Ureter (tissue), 1 donor: Measurements from ENCODE around the gene MGAT4C. TPM values are rescaled to one million over a fixed set of nuclear protein-coding genes. Genes with fewer than 3 reads are reported as not detected.
"Not testable (repeated sequence)": the region's sequence is repeated elsewhere in the genome, so short reads cannot be mapped to it uniquely, and the experiment has no call there.

ENCODE experiments used
- DNase-seq: peaks from one replicate; pipeline ENCODE4 v3.0.0-alpha.2; 2020; ENCODE audit warnings: low spot score
- total RNA-seq: library from RNA; stranded (reverse); gene quantifications from one replicate; pipeline ENCODE4 v1.2.4, GENCODE V29; 2023
- donor health status: DM: yes; HTN: yes; CAD: no.

MGAT4C gene
- total RNA-seq, 1 donor from 2014 or later = 0.26 TPM

DNA sequence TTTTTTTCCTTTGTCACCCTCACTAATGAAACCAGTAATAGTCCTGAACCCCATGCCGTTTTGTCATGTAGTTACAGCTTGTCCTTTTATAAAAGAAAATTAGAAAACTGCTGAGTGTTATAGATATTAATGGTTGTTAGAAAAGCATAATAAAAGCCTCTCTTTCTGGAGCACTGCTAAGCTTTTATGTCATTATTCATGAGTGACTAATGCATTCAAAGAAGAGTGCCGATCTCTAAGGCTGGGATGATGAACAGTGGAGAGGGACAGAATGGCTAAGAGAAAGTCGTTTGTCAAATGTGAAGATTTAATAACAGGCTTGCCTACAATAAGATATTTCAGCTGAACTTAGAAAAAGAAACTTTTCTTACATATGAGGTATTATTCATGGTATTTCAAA is 121.6 kb downstream of the MGAT4C start:
- DNase-seq = no peak

DNA sequence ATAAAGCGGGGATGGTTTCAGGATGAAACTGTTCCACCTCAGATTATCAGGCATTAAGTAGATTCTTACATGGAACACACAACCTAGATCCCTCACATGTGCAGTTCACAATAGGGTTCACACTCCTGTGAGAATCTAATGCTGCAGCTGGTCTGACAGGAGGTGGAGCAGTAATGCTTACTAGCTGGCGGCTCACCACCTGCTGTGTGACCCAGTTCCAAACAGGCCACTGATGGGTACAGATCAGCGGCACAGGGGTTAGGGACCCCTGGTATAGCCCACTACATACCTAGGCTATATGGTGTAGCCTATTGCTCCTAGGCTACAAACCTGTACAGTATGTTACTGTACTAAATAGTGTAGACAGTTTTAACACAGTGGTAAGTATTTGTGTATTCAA is 129.3 kb downstream of the MGAT4C start:
- not testable (repeated sequence) for DNase-seq

DNA sequence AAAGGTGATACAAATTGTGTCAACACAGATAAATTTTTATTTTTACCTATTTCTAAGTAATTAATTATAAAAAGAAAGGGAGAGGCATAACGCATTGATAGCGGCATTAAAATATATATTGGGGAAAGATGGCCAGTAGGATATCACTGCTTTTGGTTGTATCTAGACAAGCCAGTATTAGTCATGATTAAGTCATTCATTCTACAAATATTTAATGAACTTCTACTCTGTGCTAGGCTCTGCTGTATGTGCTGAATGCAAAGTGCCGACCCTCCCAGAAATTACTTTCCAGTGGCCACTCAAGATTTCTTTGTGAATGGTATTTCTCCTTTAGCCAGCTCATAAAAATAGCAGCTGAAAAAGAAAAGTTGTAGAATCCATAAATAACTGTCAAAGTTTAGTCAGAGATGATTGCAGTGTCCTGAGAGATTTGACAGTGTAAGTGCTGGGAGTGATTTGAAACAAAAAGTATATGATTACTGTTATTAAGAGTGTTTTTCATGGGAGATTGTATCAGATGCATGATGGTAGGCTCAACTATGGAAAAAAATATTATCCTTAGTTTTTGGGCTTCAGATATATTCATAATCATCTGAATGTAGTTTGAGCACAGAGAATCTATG is 133.2 kb downstream of the MGAT4C start:
- DNase-seq = no peak

DNA sequence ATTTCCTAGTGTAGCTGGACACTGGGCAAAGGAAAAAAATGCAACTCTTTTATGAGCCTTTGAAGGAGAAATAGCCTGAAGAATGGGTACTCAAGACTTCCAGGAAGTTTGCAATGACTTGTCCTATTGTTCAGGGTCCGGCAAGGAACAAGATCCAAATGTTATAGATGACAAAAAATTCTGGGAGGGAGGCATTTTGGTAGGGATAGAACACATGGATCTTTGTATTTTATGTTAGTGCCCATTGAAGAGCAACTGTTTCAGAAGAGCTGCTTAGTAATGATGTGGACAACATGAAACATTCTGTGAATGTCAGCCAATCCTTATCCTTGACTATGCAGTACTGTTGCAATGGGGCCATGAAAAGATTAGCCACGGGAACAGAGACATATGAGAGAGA is 138.0 kb downstream of the MGAT4C start:
- DNase-seq = no peak

DNA sequence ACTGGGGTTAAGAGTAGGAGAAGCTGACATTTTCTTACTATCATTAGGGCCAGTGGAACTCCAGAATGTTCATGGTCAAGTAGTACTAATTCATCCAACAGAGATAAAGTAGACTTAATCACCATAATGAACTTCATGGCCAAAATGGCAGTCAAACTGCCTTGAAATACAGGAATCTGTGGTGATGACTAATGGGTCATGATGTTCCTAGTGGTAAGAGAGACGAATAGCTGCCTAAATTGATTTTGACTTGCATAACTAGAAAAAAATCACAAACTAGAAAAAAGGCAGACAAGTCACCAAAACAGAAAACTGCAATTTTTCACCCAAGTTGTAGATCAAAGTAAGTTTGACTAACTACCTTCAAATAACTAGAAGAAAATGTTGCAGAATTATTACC is 138.5 kb downstream of the MGAT4C start:
- DNase-seq = no peak

DNA sequence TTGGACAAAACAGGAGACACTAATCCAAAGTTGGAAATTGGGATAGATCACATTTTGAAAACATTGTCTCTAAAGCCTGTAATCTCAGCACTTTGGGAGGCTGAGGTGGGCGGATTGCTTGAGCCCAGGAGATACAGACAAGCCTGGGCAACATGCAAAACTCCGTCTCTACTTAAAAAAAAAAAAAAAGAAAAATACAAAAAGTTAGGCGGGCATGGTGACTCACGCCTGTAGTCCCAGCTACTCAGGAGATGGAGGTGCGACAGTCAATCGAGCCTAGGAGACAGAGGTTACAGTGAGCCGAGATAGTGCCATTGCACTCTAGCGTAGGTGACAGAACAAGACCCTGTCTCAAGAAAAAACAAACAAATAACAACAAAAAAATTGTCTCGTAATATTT is 152.1 kb downstream of the MGAT4C start:
- no peak for DNase-seq

DNA sequence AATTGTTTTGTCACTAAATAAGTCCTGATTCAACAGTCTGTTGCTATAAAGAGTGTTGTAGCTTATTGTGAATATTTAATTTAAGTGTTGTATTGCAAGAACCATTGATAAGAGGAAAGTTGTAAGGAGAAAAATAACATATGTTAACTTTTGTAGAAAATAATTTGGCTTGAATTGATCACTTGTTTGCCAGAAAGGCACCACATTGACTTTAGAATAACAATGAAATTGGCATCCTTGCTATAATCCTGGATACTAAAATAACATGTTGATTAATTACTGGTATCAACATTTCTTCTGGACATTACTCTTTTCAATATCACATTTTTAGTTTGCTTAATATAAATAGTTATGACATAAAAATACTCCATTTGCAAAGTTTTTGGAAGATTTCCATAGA is 159.0 kb downstream of the MGAT4C start:
- no peak for DNase-seq

DNA sequence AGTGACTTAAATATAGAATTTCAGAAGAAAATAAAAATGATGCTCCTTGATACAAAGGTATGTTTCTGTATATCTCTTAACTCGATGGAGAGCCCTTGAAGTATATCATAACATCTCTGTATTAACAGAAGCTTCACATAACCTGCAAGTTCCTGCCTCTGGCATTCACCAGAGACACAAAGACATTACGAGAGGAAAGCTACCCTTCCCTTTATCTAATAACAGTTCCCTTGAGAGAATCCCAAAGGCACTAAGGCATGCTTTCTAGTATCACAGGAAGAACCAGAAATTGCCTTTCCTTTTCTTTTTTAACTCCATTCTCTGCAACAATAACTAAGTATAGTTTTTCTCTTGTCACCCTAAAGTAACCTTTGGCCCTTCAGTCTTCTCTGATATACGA is 164.5 kb downstream of the MGAT4C start:
- no peak for DNase-seq

DNA sequence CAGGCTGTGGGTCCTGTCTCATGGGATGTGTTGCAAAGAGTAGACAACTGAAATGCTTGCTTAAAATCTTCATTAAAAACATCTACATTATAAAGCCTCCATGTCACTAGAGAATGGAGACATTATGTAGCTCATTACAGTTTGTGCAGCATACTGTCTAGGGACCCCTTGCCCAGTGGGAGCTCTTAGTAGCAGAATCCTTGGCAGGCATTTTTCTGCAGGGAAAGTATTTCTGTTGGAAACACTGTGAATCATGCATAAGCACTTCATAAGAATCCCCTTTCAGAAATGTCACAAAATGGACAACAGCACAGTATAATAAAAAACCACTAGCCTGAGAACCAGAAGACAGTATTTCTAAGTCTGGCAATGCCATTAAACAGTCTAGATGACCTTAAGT is 174.3 kb downstream of the MGAT4C start:
- DNase-seq = no peak

DNA sequence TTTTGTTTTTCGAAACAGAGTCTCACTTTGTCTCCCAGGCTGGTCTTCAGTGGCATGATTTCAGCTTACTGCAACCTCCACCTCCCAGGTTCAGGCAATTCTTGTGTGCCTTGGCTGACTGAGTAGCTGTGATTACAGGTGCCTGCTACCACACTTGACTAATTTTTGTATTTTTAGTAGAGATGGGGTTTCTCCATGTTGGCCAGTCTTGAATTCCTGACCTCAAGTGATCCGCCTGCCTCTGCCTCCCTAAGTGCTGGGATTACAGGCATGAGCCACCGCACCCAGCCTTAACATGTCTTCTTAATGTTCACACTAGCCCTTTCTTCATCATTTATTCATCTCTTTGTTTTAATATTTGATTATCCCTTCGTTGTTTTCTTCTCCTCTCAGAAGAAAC is 197.1 kb downstream of the MGAT4C start:
- not testable (repeated sequence) for DNase-seq

DNA sequence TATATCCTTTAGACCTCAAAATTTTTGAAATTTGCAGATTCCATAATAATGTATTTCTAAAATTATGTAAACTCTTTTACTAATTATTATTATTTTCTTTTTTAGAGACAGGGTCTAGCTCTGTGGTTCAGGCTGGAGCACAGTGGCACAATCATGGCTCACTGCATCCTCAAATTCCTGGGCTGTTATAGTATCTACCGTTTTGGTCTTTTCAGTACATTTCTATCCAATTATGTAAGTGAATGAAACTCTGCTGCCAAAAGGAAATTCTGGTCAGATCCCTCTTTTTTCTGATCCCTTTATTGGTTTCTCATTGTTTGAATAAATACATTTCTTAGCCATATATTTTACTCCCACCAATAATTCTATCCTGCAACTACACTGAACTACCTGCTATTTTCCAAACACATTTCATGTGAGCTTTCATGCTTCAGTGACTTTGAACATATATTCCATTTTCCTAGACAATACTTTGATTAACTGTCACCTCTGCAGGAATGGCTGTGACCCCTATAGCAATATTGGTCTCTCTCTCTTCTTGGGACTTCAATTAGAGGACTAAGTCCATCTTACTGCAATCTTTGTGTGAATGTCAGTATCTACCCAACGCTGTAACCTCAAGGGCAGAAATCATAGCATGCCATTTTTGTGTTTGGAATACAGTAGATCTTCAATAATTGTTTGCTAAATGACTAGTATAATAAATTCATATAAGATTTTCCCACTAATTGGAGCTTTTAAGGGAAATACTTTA is 198.9 kb downstream of the MGAT4C start:
- DNase-seq = no peak

DNA sequence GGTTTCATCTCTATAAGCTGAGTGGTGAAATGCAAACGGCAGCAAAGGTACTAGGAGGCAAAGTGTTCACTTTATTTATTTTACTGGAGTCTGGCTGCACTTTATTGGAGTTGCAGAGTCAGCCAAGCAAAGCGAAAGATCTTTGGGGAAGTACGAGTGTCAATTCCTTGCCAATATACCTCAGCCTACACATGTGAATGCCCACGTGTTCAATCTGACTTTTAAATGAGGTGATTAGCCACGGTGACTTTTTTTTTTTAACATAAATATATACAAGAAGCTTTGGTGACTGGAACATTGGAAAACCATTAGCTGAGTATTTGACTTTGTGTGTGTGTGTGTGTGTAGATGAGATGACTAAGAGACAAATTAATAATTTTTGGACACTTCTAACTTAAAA is 203.3 kb downstream of the MGAT4C start:
- DNase-seq = no peak

DNA sequence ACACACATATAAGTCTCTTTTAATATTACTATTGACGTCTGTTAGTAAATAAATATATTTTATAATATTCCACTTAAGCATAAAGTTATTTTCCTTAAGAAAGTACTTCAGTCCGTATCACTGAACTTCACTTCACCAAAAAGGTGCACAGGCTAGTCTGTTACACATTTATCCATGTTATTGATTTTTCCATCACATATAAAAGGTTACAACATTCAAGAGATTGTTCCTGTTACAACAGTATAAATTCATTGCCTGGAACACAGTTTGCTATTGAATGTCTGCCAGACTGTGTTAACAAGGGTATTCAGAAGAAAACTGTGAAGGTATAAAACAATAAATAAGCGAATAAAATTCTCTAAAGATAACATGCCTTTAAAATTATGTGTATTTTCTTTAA is 206.2 kb downstream of the MGAT4C start:
- no peak for DNase-seq

DNA sequence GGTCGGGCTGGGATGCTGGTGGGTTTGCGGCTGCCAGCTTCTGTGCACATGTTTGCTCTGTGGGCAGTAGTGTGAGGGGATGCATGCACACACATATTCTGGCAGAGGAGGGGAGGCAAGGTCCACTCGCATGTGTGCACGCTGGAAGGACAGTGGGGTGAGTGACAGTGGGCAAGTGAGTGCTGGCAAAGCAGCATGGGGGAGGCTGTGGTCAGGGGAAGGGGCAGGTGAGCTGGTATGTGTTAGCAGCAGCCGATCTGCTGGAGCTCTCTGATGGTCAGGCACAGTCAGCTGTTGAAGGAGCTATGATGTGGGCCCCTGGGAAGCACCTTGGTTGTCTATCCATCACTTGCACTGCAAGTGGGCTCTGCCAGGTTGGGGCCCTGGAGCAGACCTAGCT is 211.8 kb downstream of the MGAT4C start:
- no peak for DNase-seq

DNA sequence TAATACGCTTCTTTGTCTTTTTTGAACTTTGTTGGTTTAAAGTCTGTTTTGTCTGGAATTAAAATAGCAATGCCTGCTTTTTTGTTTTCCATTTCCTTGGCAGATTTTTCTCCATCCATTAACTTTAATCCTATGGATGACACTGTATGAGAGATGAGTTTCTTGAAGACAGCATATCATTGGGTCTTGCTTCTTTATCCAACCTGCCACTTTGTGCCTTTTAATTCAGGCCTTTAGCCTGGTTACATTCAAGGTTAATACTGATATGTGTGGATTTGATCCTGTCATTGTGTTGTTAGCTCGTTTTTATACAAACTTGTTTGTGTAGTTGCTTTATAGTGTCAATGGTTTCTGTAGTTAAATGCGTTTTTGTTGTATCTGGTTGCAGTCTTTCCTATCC is 214.1 kb downstream of the MGAT4C start:
- DNase-seq = no peak

DNA sequence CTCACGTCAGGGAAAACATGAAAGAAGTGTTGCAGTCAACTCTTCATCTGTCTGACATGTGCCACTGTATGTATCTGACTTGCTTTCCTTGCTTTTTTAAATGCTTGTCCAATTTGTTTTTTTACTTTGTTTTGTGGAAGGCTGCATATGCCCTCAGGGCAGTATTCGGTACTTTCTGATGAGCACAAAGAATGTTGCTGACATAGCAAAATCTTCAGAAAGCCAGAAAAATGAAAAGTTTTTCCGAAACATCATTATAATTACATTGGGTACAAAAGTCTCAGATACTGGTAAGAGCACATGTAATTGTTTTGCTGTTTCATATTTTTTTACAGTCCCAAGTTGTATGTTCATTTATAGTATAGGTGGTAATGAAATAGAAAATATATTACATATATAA is 237.8 kb downstream of the MGAT4C start:
- no peak for DNase-seq

DNA sequence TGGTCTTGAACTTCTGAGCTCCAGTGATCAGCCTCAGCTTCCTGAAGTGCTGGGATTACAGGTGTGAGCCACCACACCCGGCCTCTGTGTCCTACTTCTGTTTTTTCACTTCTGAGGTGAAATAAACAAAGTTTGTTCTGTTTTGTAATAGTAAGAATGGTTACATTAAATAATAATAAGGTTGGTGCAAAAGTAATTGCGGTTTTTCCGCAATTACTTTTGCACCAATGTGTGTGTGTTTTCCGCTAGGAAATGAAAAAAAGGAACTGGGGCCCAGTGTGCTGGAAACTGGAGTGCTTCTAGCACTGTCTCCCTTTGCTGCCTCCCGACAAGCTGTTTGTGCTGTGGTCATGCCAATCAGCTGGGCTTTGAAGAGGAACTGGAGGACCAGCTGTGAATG is 241.2 kb downstream of the MGAT4C start:
- DNase-seq = no peak

DNA sequence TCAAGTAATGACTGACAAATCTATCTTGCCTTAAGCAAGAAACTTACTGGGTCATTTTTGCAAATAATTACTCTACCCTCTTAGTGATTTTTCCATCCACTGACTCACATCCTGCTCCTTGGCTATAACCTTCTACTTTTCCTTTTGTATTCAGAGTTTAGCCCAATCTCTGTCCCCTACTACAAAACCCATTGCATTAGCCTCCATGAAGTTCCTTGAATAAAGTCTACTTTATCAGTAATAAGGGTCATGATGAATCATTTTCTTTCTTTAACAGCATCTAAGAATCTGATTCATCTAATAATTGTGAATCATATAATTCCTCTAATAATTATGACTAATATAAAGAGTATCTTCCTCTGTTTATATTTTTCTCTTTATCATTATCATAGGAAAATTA is 249.5 kb downstream of the MGAT4C start:
- no peak for DNase-seq

DNA sequence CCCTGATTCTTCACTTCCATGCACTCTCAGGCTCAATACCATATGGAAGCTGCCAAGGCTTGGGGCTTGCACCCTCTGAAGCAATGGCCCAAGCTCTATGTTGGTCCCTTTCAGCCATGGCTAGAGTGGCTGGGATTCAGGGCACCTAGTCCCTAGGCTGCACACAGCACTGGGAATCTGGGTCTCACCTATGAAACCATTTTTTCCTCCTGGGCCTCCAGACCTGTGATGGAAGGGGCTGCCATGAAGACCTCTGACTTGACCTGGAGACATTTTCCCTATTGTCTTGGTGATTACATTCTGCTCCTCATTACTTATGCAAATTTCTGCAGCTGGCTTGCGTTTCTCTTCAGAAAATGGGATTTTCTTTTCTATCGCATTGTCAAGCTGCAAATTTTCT is 258.1 kb downstream of the MGAT4C start:
- no peak for DNase-seq

DNA sequence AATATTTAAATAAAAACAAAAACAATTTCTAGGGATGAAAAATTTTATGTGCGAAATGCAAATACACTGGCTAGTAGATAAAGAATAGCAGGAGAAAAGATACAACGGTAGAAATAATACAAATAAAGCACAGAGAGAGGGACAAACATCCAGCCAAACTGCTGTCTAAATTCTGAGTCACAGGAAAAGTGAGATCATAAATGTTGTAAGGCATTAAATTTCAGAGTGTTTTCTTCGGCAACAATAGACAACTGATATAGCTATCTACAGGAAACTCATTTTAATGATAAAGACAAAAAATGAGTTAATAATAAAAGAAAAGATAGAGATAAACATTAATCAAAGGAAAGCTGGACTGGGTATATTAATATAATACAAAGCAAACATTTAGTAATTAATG is 259.9 kb downstream of the MGAT4C start:
- no peak for DNase-seq

DNA sequence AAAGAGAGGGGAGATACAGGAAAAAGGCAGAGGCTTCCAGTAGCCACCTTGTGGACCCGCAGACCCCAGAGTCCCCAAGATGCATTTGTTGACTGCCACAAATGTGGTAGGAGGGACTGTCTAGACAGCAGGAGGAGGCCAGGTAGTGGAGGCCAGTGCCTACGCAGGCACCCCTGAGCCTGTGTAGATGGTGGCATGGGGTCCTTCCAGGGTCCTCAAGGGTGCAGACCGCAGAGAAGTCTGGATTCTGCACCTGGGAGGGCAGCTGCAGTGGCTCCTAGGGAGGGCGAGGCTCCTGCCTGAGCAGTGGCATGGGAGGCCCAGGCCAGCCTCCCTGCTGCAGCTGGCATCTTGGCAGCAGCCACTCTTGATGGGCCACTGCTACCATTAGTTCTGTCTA is 262.4 kb downstream of the MGAT4C start:
- DNase-seq = no peak

DNA sequence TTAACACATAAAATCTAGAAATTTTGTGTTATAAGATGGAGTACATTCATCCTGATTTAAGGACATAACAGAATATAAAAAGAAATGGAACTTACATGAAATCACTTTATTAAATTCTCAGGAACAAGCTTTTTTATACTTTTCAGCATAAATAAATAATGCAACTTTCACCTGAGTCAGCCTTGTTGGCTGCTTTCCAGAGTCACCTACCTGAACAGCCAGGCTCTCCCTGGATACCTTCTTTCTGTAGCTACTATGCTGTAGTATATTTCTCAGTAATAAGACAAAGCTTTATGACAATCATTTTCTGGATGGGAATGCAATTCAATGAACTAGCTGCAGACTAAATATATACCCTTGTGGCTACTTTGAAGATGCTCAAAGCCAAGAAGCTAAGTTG is 270.2 kb downstream of the MGAT4C start:
- no peak for DNase-seq

DNA sequence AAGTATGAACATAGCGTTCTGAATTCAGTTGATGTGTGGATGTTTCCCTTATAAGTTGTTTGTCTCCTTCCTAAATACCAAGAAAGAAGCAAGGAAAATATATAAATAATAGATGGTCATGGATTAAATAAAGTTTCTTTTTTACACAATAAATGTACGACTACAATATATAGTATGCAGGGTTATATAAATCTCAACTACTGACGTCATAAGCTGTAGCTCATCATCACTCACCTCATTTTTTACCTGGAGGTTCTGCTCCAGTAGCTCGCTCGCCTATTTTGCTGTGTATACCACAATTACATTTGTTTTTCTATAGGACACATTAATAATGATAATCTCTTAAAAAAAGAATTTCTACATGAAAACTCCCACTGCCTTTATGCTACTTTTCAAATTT is 272.6 kb downstream of the MGAT4C start:
- DNase-seq = no peak

DNA sequence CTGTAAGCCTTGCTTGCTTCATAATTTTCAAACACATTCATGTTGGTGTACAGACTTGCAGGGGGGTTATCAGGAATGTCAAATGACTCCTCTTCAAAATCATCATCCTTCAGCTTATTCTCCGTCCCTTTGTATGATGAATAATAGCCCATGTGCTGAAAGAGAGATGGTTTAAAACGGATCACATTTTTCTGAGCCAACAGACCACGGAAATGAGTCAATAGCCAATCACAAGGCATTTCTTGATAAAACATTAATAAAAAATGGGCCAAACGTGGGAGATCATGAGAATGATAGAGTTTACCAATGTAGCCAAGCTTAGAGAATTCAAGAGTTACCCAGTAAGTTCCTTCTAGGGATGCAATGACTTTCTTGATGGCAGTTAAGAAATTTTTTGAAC is 276.6 kb downstream of the MGAT4C start:
- DNase-seq = no peak
